GM19023 (cell line): Measurements from ENCODE around the gene BAHCC1.

ENCODE experiments used
- ATAC-seq: cut with Tn5 transposase; IDR thresholded peaks from one replicate; pipeline ENCODE4 v1.9.1; 2021; ENCODE audit warnings: mild to moderate bottlenecking, moderate library complexity; ENCODE audit not compliant: unreplicated experiment

BAHCC1 gene

GRCh38 chr17:81409190-81409935 lies 14.1 kb downstream of the BAHCC1 start:
- no peak for ATAC-seq

GRCh38 chr17:81410852-81411251 lies 15.6 kb downstream of the BAHCC1 start:
- ATAC-seq = no peak

GRCh38 chr17:81411305-81411704 lies 16.0 kb downstream of the BAHCC1 start:
- no peak for ATAC-seq

- no peak for ATAC-seq
These were observed 17.3 kb downstream of the BAHCC1 start for GRCh38 chr17:81412490-81413093.

- no peak for ATAC-seq
These were observed 18.4 kb downstream of the BAHCC1 start for GRCh38 chr17:81413497-81414135.

- ATAC-seq = no peak
These were observed 19.7 kb downstream of the BAHCC1 start for GRCh38 chr17:81414756-81415516.

- ATAC-seq = no peak
These were observed 20.4 kb downstream of the BAHCC1 start for GRCh38 chr17:81415681-81416080.

- ATAC-seq = no peak
These were observed 21.4 kb downstream of the BAHCC1 start for GRCh38 chr17:81416612-81417011.

- no peak for ATAC-seq
These were observed 22.0 kb downstream of the BAHCC1 start for GRCh38 chr17:81417049-81417878.

- ATAC-seq = no peak
These were observed 22.8 kb downstream of the BAHCC1 start for GRCh38 chr17:81417879-81418709.

GRCh38 chr17:81418710-81419318 lies 23.6 kb downstream of the BAHCC1 start:
- ATAC-seq = no peak

- no peak for ATAC-seq
These were observed 24.1 kb downstream of the BAHCC1 start for GRCh38 chr17:81419319-81419885.

- no peak for ATAC-seq
These were observed 24.9 kb downstream of the BAHCC1 start for GRCh38 chr17:81419886-81420768.

- ATAC-seq = no peak
These were observed 25.7 kb downstream of the BAHCC1 start for GRCh38 chr17:81420769-81421462.

GRCh38 chr17:81422776-81423697 lies 27.8 kb downstream of the BAHCC1 start:
- no peak for ATAC-seq

GRCh38 chr17:81423698-81424071 lies 28.4 kb downstream of the BAHCC1 start:
- ATAC-seq = no peak
